Central memory CD8-positive, alpha-beta T cell (primary cell): ENCODE measurements around the gene MRPS18B.

ENCODE experiments used
- ATAC-seq: fragments of 150-1000 bp; cut with Tn5 transposase; replicated peaks from 2 replicates; pipeline ENCODE4 v1.10.0; 2022; ENCODE audit warnings: mild to moderate bottlenecking, moderate FRiP score, moderate number of reproducible peaks; ENCODE audit not compliant: poor library complexity, severe bottlenecking; ENCODE audit errors: extremely low read depth
- DNase-seq, 2 donors: peaks; one replicate each; pipeline ENCODE4 v3.0.0; 2021; ENCODE audit warnings: low spot score in 2 of 2
- H3K27ac Mint-ChIP-seq: one replicate; pipeline ENCODE4 v1.8.0; 2022; ENCODE audit warnings: low read depth, mild to moderate bottlenecking, moderate library complexity, mixed read lengths
- H3K27me3 Mint-ChIP-seq: one replicate; pipeline ENCODE4 v1.8.0; 2022; ENCODE audit warnings: mixed read lengths
- H3K36me3 Mint-ChIP-seq: one replicate; pipeline ENCODE4 v1.8.0; 2022; ENCODE audit warnings: mild to moderate bottlenecking, moderate library complexity, mixed read lengths; ENCODE audit not compliant: insufficient read depth
- H3K4me1 Mint-ChIP-seq: one replicate; pipeline ENCODE4 v1.8.0; 2022; ENCODE audit warnings: mixed read lengths
- H3K4me3 Mint-ChIP-seq: one replicate; pipeline ENCODE4 v1.8.0; 2022; ENCODE audit warnings: mild to moderate bottlenecking, moderate library complexity, mixed read lengths
- H3K9me3 Mint-ChIP-seq: one replicate; pipeline ENCODE4 v1.8.0; 2022; ENCODE audit warnings: mixed read lengths

MRPS18B gene

DNA sequence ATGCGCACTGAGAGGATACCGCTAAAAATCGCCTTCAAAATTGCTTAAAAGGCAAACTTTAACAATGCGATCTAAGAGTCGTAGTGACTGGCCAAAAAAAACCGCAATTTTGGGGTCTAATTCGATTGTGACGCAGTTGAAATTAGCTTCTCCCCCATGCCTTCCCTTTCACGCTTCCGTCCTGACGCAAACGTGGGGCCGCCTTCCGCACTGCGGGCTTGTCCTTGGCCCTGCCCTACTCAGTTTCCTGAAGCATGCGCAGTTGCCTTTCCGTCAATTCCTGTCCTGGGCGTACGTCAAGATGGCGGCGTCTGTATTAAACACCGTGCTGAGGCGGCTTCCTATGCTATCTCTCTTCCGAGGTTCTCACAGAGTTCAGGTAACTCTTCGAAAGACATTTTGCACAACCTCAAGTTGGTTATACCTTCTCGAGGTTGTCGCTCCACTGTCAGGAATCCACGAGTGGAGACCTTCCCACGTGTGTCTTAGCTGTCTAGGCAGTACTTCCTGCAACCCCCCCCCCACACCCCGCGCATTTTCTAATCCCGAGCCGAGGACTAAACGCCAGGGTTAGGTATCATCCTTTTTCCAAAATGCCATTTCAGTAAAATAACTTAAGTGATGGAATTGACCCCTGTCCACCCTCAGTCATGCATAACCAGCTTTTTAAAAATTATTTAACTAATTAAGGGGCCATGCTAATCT is at the start of gene MRPS18B:
Gene MRPS18B, plus strand, starts transcription at position 276 of the 705 bp plus-strand sequence. Its CDS starts 26 bp downstream, at position 302.
- H3K4me3 Mint-ChIP-seq: peak within 1 kb of the TSS; percentile 93
- H3K27me3 Mint-ChIP-seq: no peaks in the 10 kb centered on the region
- ATAC-seq (peak; percentile 82), DNase-seq (peak; percentile 91 to 97)
- peaks cover 67% of the 10 kb centered on the region for H3K36me3 Mint-ChIP-seq
- H3K9me3 Mint-ChIP-seq: no peaks in the 10 kb centered on the region
- peaks cover 48% of the 10 kb centered on the region for H3K4me1 Mint-ChIP-seq
- peak within 1 kb of the TSS; percentile 99 for H3K27ac Mint-ChIP-seq

DNA sequence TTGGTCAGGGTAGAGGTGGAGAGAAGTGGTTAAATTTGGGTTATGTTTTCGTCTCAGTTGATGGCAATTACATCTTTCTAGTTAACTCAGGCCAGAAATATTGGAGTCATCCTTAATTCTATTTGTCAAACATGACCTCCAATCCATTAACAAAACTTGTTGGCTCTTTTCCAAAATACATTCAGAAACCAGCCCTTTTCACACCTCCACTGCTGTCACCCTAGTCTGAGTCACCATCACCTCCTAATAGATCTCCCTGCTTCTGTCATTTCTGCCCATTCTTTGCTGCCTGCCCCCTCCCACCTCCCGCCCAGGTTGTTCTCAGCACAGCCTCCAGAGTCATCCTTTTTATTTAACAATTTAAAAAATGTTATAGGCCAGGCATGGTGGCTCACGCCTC is 49.4 kb upstream of the MRPS18B start:
- DNase-seq: peak in 1 of 2 donors; percentile 62
- H3K36me3 Mint-ChIP-seq: peaks cover 12% of the 10 kb centered on the region
- no peaks in the 10 kb centered on the region for H3K9me3 Mint-ChIP-seq
- H3K27me3 Mint-ChIP-seq: no peaks in the 10 kb centered on the region
- H3K4me3 Mint-ChIP-seq: no peak overlapping the region
- ATAC-seq: peak; percentile 66
- peaks cover 46% of the 10 kb centered on the region for H3K4me1 Mint-ChIP-seq
- H3K27ac Mint-ChIP-seq: peak overlapping the region; percentile 20

DNA sequence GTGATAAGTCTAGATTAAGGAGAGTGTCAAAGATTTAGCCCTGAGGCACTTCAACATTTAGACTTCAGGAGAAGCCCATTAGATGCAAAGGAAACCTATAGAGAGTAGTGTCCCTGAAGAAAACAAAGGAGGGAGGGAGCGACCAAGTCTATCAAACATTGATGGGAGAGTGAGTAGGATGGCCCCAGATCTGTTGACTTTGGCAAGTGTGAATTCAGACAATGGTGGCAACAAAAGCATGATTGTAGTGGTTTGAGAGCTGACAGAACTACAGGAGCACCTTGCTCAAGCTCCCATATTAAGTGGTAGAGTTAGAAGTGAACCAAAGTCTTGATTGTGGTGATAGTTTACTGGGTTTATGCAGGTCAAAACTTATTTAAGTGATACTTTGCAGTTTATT is 47.4 kb upstream of the MRPS18B start:
- peaks cover 17% of the 10 kb centered on the region for H3K36me3 Mint-ChIP-seq
- H3K27me3 Mint-ChIP-seq: no peaks in the 10 kb centered on the region
- H3K4me3 Mint-ChIP-seq: peak overlapping the region; percentile 98
- peaks cover 60% of the 10 kb centered on the region for H3K4me1 Mint-ChIP-seq
- H3K9me3 Mint-ChIP-seq: no peaks in the 10 kb centered on the region
- DNase-seq (no peak), ATAC-seq (no peak)
- peak overlapping the region; percentile 100 for H3K27ac Mint-ChIP-seq

DNA sequence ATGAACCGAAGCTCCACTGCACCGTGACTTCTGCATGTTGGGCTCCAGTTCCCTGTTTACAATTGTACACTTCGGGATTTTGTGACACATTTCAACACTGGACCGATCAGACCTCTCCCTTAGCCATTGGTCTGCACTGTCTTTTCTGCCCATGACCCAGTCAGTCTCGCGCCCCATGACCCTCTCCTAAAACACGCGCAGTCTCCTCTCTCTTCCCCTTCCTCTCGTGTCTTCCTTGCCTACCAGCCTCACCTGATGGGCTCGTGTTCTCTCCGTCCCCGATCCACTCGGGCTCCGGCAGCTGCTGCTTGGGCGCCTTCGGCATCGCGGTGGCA is 46.9 kb upstream of the MRPS18B start:
- Mint-ChIP-seq H3K27me3 (no peaks in the 10 kb centered on the region), H3K9me3 (no peaks in the 10 kb centered on the region), H3K27ac (peak overlapping the region; percentile 100), H3K4me1 (peaks cover 60% of the 10 kb centered on the region), H3K4me3 (peak overlapping the region; percentile 98), H3K36me3 (peaks cover 20% of the 10 kb centered on the region)
- ATAC-seq: peak; percentile 10
- no peak for DNase-seq

DNA sequence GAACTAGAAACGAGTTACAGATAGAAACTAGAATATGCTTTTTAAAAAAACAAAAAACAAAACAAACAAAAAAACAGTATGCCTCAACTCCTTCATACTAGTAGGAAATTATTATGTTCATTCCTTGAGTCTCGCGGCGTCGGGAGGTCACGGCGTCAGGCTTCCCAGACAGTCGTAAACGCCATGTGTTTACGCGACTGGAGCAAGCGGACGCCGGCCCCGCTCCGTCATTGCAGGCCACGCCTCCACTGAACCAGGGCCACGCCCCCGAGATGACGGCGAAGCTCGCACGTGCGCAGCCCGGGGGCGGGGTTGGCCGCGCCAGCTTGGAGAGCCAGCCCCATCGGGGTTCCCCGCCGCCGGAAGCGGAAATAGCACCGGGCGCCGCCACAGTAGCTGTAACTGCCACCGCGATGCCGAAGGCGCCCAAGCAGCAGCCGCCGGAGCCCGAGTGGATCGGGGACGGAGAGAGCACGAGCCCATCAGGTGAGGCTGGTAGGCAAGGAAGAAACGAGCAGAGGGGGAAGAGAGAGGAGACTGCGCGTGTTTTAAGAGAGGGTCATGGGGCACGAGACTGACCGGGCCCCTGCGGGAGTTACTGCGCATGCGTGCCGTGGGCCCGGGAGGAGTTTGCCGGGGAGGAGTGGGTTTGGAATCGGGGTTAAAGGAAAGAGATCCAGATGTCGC is 46.4 kb upstream of the MRPS18B start, which contains the start of gene ABCF1:
Gene ABCF1, plus strand, starts transcription at position 368 of the 687 bp plus-strand sequence. Its CDS starts 46 bp downstream, at position 414.
- no peaks in the 10 kb centered on the region for H3K9me3 Mint-ChIP-seq
- peak; percentile 99 to 100 for DNase-seq
- H3K4me3 Mint-ChIP-seq: peak within 1 kb of the TSS; percentile 98
- H3K27ac Mint-ChIP-seq: peak within 1 kb of the TSS; percentile 100
- no peaks in the 10 kb centered on the region for H3K27me3 Mint-ChIP-seq
- H3K4me1 Mint-ChIP-seq: peaks cover 60% of the 10 kb centered on the region
- ATAC-seq: peak; percentile 90
- H3K36me3 Mint-ChIP-seq: peaks cover 21% of the 10 kb centered on the region

DNA sequence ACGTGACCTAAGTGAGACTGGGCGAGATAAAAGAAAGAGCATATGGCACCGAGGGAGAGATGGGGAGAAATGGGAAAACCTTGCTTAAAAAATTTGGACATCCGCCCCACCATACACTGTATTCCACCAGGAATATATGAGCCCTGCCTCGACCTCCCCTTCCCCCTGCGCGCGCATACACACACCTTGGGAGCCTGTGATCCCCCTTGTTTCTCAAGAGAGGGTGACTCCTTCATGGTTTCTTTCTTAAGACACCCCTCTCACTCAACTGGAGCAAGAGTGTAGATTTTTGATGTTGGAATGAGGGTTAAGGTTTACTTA is 45.9 kb upstream of the MRPS18B start:
- DNase-seq: no peak
- ATAC-seq: no peak
- H3K4me1 Mint-ChIP-seq: peaks cover 65% of the 10 kb centered on the region
- no peaks in the 10 kb centered on the region for H3K27me3 Mint-ChIP-seq
- H3K9me3 Mint-ChIP-seq: no peaks in the 10 kb centered on the region
- H3K4me3 Mint-ChIP-seq: peak overlapping the region; percentile 98
- peaks cover 25% of the 10 kb centered on the region for H3K36me3 Mint-ChIP-seq
- peak overlapping the region; percentile 100 for H3K27ac Mint-ChIP-seq

DNA sequence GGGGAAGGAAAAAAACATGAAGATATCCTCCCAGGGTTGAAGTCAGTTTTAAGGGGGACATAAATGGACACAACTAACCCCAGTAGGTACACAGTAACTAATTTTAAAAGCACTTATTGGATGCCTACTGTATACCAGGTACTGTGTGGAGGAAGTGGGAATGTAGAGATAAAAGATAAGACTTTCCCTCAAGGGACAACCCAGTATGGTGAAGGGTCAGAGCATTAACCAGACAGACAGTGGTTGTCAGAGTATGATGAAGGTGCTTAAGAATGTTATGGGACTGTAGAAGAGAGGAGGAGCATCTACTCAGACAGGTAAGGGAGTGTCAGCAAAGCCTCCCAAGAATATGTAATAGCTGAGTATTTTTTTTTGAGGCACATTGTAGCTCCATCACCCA is 45.5 kb upstream of the MRPS18B start:
- H3K9me3 Mint-ChIP-seq: no peaks in the 10 kb centered on the region
- peaks cover 69% of the 10 kb centered on the region for H3K4me1 Mint-ChIP-seq
- peaks cover 29% of the 10 kb centered on the region for H3K36me3 Mint-ChIP-seq
- ATAC-seq: no peak
- H3K27me3 Mint-ChIP-seq: no peaks in the 10 kb centered on the region
- H3K27ac Mint-ChIP-seq: peak overlapping the region; percentile 100
- no peak for DNase-seq
- peak overlapping the region; percentile 98 for H3K4me3 Mint-ChIP-seq

DNA sequence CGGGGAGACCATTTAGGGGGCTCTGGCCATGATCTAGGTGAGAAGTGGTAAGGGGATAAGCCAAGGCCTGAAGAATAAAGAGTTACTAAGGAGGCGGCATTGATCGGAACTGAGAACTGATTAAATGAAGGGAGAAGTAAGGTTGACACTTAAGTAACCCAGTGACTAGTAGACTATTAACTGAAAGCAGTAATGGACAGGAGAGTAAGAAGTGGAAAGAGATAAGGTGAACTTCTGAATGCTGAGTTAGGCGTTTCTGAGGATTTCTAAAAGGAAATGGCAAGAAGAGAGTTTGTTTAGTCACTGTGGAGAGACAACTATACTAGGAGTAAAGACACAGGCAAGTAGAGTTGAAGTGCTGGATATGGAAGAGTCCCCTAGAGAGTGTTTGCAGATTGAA is 44.5 kb upstream of the MRPS18B start:
- H3K4me1 Mint-ChIP-seq: peaks cover 69% of the 10 kb centered on the region
- H3K36me3 Mint-ChIP-seq: peaks cover 37% of the 10 kb centered on the region
- no peaks in the 10 kb centered on the region for H3K27me3 Mint-ChIP-seq

DNA sequence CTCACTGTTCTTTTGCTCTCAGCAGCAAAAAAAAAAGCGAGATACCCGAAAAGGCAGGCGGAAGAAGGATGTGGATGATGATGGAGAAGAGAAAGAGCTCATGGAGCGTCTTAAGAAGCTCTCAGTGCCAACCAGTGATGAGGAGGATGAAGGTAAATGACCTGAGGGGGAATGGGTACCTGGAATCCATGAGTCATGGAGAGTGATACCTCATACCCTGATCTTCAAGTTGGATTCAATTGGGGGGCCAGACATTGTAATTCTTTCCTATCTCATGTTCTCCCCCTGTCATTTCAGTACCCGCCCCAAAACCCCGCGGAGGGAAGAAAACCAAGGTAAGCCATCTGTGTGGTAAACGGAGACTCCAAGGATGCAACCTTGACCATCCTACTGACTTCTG is 39.6 kb upstream of the MRPS18B start:
- H3K27ac Mint-ChIP-seq: no peak overlapping the region
- no peaks in the 10 kb centered on the region for H3K27me3 Mint-ChIP-seq
- H3K36me3 Mint-ChIP-seq: peaks cover 71% of the 10 kb centered on the region
- no peak for ATAC-seq
- H3K4me3 Mint-ChIP-seq: no peak overlapping the region
- peaks cover 29% of the 10 kb centered on the region for H3K4me1 Mint-ChIP-seq
- H3K9me3 Mint-ChIP-seq: no peaks in the 10 kb centered on the region
- DNase-seq: no peak

More for the DNA sequence above, 44.5 kb upstream of the MRPS18B start:
- H3K27ac Mint-ChIP-seq: peak overlapping the region; percentile 7
- H3K4me3 Mint-ChIP-seq: peak overlapping the region; percentile 31
- H3K9me3 Mint-ChIP-seq: no peaks in the 10 kb centered on the region
- ATAC-seq (no peak), DNase-seq (no peak)

DNA sequence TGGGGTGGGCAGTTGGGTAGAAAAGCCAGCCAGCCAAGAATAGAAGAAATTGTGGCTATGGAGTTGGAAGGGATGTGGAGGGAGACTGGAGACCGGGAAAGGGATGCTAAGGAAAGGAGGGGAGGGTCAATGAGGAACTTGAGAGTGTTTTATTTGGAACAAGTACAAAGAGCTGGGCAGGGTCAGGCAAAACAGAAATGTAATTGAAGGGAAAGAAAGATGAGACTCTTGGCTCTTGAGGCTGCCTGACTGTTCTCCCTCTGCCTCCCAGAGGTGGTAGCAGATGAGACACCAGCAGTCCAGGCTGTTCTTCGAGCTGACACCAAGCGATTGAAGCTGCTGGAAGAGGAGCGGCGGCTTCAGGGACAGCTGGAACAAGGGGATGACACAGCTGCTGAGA is 33.7 kb upstream of the MRPS18B start:
- no peak overlapping the region for H3K4me3 Mint-ChIP-seq
- DNase-seq: no peak
- H3K27me3 Mint-ChIP-seq: no peaks in the 10 kb centered on the region
- H3K27ac Mint-ChIP-seq: no peak overlapping the region
- no peaks in the 10 kb centered on the region for H3K9me3 Mint-ChIP-seq
- ATAC-seq: no peak
- no peaks in the 10 kb centered on the region for H3K4me1 Mint-ChIP-seq
- peaks cover 90% of the 10 kb centered on the region for H3K36me3 Mint-ChIP-seq

DNA sequence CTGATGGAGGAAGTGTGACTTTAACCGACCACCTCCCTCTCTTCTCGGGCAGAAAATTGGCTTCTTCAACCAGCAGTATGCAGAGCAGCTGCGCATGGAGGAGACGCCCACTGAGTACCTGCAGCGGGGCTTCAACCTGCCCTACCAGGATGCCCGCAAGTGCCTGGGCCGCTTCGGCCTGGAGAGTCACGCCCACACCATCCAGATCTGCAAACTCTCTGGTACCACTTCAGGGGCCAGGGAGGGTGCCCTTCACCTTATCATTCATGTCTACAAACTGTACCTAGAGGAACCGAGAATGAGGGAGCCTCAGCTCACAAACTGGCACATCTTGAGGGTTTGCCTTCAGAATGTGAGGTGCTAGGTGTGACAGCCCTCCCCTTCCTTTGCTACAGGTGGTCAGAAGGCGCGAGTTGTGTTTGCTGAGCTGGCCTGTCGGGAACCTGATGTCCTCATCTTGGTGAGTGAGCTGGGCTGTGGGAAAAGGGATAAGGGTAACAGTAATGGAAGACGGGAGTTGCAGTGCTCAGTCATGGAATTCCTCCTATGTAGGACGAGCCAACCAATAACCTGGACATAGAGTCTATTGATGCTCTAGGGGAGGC is 27.8 kb upstream of the MRPS18B start:
- Mint-ChIP-seq H3K4me1 (peaks cover 9% of the 10 kb centered on the region), H3K4me3 (no peak overlapping the region), H3K27me3 (no peaks in the 10 kb centered on the region), H3K36me3 (peaks cover 69% of the 10 kb centered on the region), H3K27ac (no peak overlapping the region), H3K9me3 (no peaks in the 10 kb centered on the region)
- no peak for ATAC-seq
- no peak for DNase-seq

DNA sequence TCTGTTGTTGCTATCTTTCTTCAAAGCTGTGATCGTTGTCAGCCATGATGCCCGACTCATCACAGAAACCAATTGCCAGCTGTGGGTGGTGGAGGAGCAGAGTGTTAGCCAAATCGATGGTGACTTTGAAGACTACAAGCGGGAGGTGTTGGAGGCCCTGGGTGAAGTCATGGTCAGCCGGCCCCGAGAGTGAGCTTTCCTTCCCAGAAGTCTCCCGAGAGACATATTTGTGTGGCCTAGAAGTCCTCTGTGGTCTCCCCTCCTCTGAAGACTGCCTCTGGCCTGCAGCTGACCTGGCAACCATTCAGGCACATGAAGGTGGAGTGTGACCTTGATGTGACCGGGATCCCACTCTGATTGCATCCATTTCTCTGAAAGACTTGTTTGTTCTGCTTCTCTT is 27.1 kb upstream of the MRPS18B start:
- Mint-ChIP-seq H3K9me3 (no peaks in the 10 kb centered on the region), H3K4me3 (no peak overlapping the region), H3K4me1 (peaks cover 9% of the 10 kb centered on the region), H3K27me3 (no peaks in the 10 kb centered on the region), H3K27ac (no peak overlapping the region), H3K36me3 (peaks cover 67% of the 10 kb centered on the region)
- ATAC-seq (no peak), DNase-seq (no peak)

DNA sequence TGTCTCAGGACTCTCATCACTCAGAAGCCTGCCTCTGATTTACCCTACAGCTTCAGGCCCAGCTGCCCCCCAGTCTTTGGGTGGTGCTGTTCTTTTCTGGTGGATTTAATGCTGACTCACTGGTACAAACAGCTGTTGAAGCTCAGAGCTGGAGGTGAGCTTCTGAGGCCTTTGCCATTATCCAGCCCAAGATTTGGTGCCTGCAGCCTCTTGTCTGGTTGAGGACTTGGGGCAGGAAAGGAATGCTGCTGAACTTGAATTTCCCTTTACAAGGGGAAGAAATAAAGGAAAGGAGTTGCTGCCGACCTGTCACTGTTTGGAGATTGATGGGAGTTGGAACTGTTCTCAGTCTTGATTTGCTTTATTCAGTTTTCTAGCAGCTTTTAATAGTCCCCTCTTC is 26.6 kb upstream of the MRPS18B start:
- H3K4me1 Mint-ChIP-seq: peaks cover 9% of the 10 kb centered on the region
- no peak overlapping the region for H3K4me3 Mint-ChIP-seq
- no peak for ATAC-seq
- H3K27ac Mint-ChIP-seq: no peak overlapping the region
- peaks cover 63% of the 10 kb centered on the region for H3K36me3 Mint-ChIP-seq
- H3K27me3 Mint-ChIP-seq: no peaks in the 10 kb centered on the region
- H3K9me3 Mint-ChIP-seq: no peaks in the 10 kb centered on the region
- no peak for DNase-seq
